ENCODE results near the gene STX5. TPM values are rescaled to one million over a fixed set of nuclear protein-coding genes. Genes with fewer than 3 reads are reported as not detected.
"Not testable (repeated sequence)": the region's sequence is repeated elsewhere in the genome, so short reads cannot be mapped to it uniquely, and the experiment has no call there.

STX5 gene
- total and polyA plus RNA-seq, 4 donors, result 31.1 to 48.5 (median 43.4) TPM

GRCh38 chr11:62844154-62844553 is 12.3 kb upstream of the STX5 start:
- no peak overlapping the region for H3K27ac ChIP-seq (ENCODE audit: low read depth, low read length)
- no peaks in the 10 kb centered on the region for H3K27me3 ChIP-seq (ENCODE audit: control insufficient read depth, insufficient read depth, low read length)
- no peak overlapping the region for H3K4me3 ChIP-seq (ENCODE audit: low read depth, low read length)
- DNase-seq (ENCODE audit: low read depth in 4 of 6, low spot score in 6 of 6), result no peak
- WGBS (ENCODE audit: insufficient coverage), result 100% methylated on average over 2 of the region's 3 CpGs
- H3K4me1 ChIP-seq (ENCODE audit: control insufficient read depth, insufficient read depth, low read length), result peaks cover 20% of the 10 kb centered on the region
- no peaks in the 10 kb centered on the region for H3K36me3 ChIP-seq (ENCODE audit: control insufficient read depth, insufficient read depth, low read length)
- no peaks in the 10 kb centered on the region for H3K9me3 ChIP-seq (ENCODE audit: control insufficient read depth, insufficient read depth, low read length)

- WGBS (ENCODE audit: insufficient coverage), result 100% methylated on average over 2 of the region's 3 CpGs
- no peaks in the 10 kb centered on the region for H3K9me3 ChIP-seq (ENCODE audit: control insufficient read depth, insufficient read depth, low read length)
- H3K27ac ChIP-seq (ENCODE audit: low read depth, low read length), result no peak overlapping the region
- H3K27me3 ChIP-seq (ENCODE audit: control insufficient read depth, insufficient read depth, low read length), result no peaks in the 10 kb centered on the region
- H3K4me1 ChIP-seq (ENCODE audit: control insufficient read depth, insufficient read depth, low read length), result peaks cover 27% of the 10 kb centered on the region
- no peak for DNase-seq (ENCODE audit: low read depth in 4 of 6, low spot score in 6 of 6)
- no peak overlapping the region for H3K4me3 ChIP-seq (ENCODE audit: low read depth, low read length)
- H3K36me3 ChIP-seq (ENCODE audit: control insufficient read depth, insufficient read depth, low read length), result no peaks in the 10 kb centered on the region
These were observed 11.6 kb upstream of the STX5 start for GRCh38 chr11:62843466-62843865.

- DNase-seq (ENCODE audit: low read depth in 4 of 6, low spot score in 6 of 6), result peak in 1 of 6 donors; percentile 69
- H3K9me3 ChIP-seq (ENCODE audit: control insufficient read depth, insufficient read depth, low read length); H3K27me3 ChIP-seq (ENCODE audit: control insufficient read depth, insufficient read depth, low read length); H3K36me3 ChIP-seq (ENCODE audit: control insufficient read depth, insufficient read depth, low read length): not testable (repeated sequence)
- Histone ChIP-seq H3K4me1 (ENCODE audit: control insufficient read depth, insufficient read depth, low read length) (peaks cover 31% of the 10 kb centered on the region), H3K4me3 (ENCODE audit: low read depth, low read length) (peak overlapping the region; percentile 77), H3K27ac (ENCODE audit: low read depth, low read length) (peak overlapping the region; percentile 99)
- WGBS (ENCODE audit: insufficient coverage), result 95% methylated on average over 5 of the region's 9 CpGs
These were observed 11.0 kb upstream of the STX5 start for GRCh38 chr11:62842891-62843290.

GRCh38 chr11:62842171-62842741 is 10.4 kb upstream of the STX5 start:
- Histone ChIP-seq H3K4me3 (ENCODE audit: low read depth, low read length) (peak overlapping the region; percentile 77), H3K4me1 (ENCODE audit: control insufficient read depth, insufficient read depth, low read length) (peaks cover 31% of the 10 kb centered on the region), H3K36me3 (ENCODE audit: control insufficient read depth, insufficient read depth, low read length) (peaks cover 5% of the 10 kb centered on the region), H3K9me3 (ENCODE audit: control insufficient read depth, insufficient read depth, low read length) (no peaks in the 10 kb centered on the region), H3K27me3 (ENCODE audit: control insufficient read depth, insufficient read depth, low read length) (no peaks in the 10 kb centered on the region), H3K27ac (ENCODE audit: low read depth, low read length) (peak overlapping the region; percentile 99)
- 3% methylated on average over 30 of the region's 30 CpGs for WGBS (ENCODE audit: insufficient coverage)
- DNase-seq (ENCODE audit: low read depth in 4 of 6, low spot score in 6 of 6), result peak in 1 of 6 donors; percentile 67

GRCh38 chr11:62841361-62842170 is 9.7 kb upstream of the STX5 start:
- Histone ChIP-seq H3K4me1 (ENCODE audit: control insufficient read depth, insufficient read depth, low read length) (peaks cover 31% of the 10 kb centered on the region), H3K9me3 (ENCODE audit: control insufficient read depth, insufficient read depth, low read length) (no peaks in the 10 kb centered on the region), H3K36me3 (ENCODE audit: control insufficient read depth, insufficient read depth, low read length) (peaks cover 8% of the 10 kb centered on the region), H3K4me3 (ENCODE audit: low read depth, low read length) (peak overlapping the region; percentile 94), H3K27me3 (ENCODE audit: control insufficient read depth, insufficient read depth, low read length) (no peaks in the 10 kb centered on the region), H3K27ac (ENCODE audit: low read depth, low read length) (peak overlapping the region; percentile 99)
- 0% methylated on average over 24 of the region's 33 CpGs for WGBS (ENCODE audit: insufficient coverage)
- peak; percentile 92 to 99 (median 96) for DNase-seq (ENCODE audit: low read depth in 4 of 6, low spot score in 6 of 6)

- DNase-seq (ENCODE audit: low read depth in 4 of 6, low spot score in 6 of 6), result peak in 2 of 6 donors; percentile 35 to 68
- WGBS (ENCODE audit: insufficient coverage), result 1% methylated on average over 36 of the region's 41 CpGs
- H3K27me3 ChIP-seq (ENCODE audit: control insufficient read depth, insufficient read depth, low read length); H3K9me3 ChIP-seq (ENCODE audit: control insufficient read depth, insufficient read depth, low read length): not testable (repeated sequence)
- peaks cover 31% of the 10 kb centered on the region for H3K4me1 ChIP-seq (ENCODE audit: control insufficient read depth, insufficient read depth, low read length)
- peak overlapping the region; percentile 94 for H3K4me3 ChIP-seq (ENCODE audit: low read depth, low read length)
- peak overlapping the region; percentile 99 for H3K27ac ChIP-seq (ENCODE audit: low read depth, low read length)
- peaks cover 11% of the 10 kb centered on the region for H3K36me3 ChIP-seq (ENCODE audit: control insufficient read depth, insufficient read depth, low read length)
These were observed 9.0 kb upstream of the STX5 start for GRCh38 chr11:62840721-62841360.

- Histone ChIP-seq H3K27ac (ENCODE audit: low read depth, low read length) (peak within 1 kb of the TSS; percentile 99), H3K9me3 (ENCODE audit: control insufficient read depth, insufficient read depth, low read length) (no peaks in the 10 kb centered on the region), H3K4me3 (ENCODE audit: low read depth, low read length) (peak within 1 kb of the TSS; percentile 94), H3K4me1 (ENCODE audit: control insufficient read depth, insufficient read depth, low read length) (peaks cover 31% of the 10 kb centered on the region), H3K27me3 (ENCODE audit: control insufficient read depth, insufficient read depth, low read length) (no peaks in the 10 kb centered on the region), H3K36me3 (ENCODE audit: control insufficient read depth, insufficient read depth, low read length) (peaks cover 27% of the 10 kb centered on the region)
- DNase-seq (ENCODE audit: low read depth in 4 of 6, low spot score in 6 of 6), result peak; percentile 87 to 98 (median 92)
- under 1% methylated on average over 56 of the region's 62 CpGs for WGBS (ENCODE audit: insufficient coverage)
These were observed 7.4 kb upstream of the STX5 start, which contains the start of gene WDR74 for GRCh38 chr11:62839050-62839945. WDR74 (minus strand) TSS chr11:62839590; CDS start chr11:62839570, 20 bp downstream.

- peaks cover 29% of the 10 kb centered on the region for H3K4me1 ChIP-seq (ENCODE audit: control insufficient read depth, insufficient read depth, low read length)
- no peak for DNase-seq (ENCODE audit: low read depth in 4 of 6, low spot score in 6 of 6)
- 94% methylated on average over 7 of the region's 8 CpGs for WGBS (ENCODE audit: insufficient coverage)
These were observed 3.5 kb upstream of the STX5 start for GRCh38 chr11:62835336-62835735.

More at GRCh38 chr11:62835336-62835735, 3.5 kb upstream of the STX5 start:
- Histone ChIP-seq H3K9me3 (ENCODE audit: control insufficient read depth, insufficient read depth, low read length) (no peaks in the 10 kb centered on the region), H3K27ac (ENCODE audit: low read depth, low read length) (no peak overlapping the region), H3K4me3 (ENCODE audit: low read depth, low read length) (no peak overlapping the region), H3K27me3 (ENCODE audit: control insufficient read depth, insufficient read depth, low read length) (no peaks in the 10 kb centered on the region), H3K36me3 (ENCODE audit: control insufficient read depth, insufficient read depth, low read length) (peaks cover 46% of the 10 kb centered on the region)
